GM18858 (cell line): ENCODE data around the gene RADX.

Source experiments
- ATAC-seq: cut with Tn5 transposase; IDR thresholded peaks from one replicate; pipeline ENCODE4 v1.9.1; 2021; ENCODE audit not compliant: unreplicated experiment

Gene RADX

DNA sequence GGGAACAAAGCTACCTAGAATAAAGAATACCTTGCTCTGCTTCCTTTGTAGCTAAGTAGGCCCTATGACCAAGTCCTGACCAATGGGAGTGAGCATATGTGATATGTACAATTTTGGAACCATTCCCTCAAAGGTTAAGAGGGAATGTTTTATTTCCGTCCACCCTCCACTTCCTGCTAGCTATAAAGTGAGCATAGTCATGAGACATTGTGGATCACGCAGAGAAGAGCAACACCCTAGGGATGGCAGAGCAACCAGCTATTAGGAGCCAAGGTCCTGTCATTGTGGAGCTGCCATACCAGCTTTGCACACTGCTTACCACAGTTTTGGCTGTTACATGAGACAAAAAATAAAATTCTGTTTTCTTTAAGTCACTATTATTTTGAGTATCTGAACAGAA, 68.9 kb downstream of the RADX start:
- ATAC-seq, result no peak

- no peak for ATAC-seq
Observed at GRCh38 chrX:106684207-106684606, 72.4 kb downstream of the RADX start.

DNA sequence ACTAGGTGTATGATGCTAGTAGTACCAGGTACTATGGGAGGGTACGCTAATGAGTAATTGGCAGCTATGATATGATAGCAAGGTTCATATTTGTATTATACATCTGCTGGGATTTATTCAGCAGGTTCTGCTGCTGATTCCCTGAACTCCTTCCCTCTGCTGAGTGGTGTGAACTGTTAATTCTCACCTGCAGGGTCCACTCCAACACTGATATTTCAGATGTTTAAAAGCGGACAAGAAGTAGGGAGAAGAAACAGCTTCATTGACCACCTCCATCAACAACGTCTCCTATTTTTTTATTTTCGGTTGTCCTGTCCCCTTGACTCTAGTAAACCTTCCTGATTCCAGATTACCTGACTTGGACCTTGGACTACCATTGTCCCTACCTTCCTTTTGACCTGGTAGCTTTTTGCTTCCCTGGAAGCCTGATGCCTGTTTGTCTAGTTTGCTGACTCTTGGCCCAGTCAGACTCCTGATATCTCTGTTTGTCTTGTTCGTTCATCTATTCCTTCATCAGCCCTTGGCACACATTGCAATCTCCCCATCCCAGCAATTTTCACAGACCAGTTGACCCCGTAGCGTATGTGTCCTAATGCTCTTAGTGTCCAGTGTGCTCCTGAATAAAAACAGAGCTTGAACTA, 80.8 kb downstream of the RADX start:
- no peak for ATAC-seq

DNA sequence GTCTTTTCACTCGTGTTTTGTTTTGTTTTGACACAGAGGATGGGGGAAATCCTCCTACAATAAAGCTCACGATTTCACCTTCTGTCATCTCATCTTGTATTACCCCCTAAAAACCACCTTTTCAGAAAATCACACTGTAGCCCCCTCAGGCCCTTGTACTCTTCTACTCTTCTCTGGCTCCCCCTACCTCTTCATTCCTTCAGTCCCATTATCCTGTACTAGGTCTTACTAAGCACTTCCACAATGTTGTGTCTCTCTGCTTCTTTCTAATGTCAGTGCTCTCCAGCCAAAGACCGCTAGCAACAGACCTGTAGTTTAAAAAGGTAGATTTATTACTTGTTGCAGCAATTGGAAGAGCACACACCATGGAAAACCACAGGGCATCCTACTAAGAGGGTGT, 84.7 kb downstream of the RADX start:
- no peak for ATAC-seq

DNA sequence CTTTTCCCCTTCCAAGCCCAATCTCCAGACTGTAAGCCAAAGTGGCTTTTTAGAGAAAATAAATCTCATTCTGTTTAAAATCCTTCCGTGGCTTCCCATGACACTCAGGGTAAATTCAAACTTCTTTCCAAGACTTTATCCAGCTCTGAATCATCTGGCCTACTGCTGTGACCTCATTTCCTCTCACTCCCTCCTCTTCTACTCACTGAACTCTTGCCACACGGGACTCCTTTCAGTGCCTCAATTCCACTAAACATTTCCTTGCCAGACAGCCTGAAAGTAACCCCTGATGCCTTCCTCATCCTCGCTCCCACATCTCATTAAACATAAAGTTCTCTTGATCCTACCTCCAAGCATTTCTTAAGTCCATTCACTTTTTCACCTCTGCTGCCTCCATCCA, 86.9 kb downstream of the RADX start:
- ATAC-seq, result no peak

DNA sequence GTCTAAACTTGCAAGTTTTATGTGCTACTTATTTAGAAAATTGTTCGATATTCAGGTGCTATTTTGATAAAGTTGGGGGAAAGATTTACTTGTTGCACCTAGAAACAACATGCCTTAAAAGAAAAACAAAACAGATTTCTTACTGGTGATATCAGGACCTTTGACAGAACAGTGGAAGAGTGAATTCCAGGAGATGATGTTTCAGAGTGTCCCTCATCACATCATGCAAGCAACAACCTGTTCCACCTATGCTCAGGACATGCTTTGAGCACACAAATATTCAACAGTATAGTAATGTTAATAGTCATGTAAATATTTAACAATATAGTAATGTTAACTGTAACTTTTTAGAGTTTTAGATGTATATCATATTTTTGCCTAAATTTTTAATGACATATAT, 90.9 kb downstream of the RADX start:
- no peak for ATAC-seq

DNA sequence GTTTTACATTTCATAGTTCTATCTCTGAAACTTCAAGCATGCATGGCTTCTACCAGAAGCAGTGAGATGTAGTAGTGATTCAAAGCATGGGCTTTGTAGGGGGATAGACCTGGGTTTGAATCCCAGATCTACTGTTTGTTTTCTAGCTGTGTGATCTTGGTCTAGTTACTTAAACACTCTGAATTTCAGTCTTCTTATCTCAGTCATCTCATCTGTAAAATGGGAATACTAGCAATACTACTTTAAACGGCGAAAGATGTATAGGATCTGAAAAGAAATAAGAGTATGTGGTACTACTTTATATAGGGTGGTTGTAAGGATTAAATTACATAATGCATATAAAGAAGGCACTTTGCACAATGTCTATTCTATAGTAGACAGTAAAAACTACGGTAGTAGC, 94.7 kb downstream of the RADX start:
- no peak for ATAC-seq

- no peak for ATAC-seq
Observed at GRCh38 chrX:106707771-106708454, 96.1 kb downstream of the RADX start.

DNA sequence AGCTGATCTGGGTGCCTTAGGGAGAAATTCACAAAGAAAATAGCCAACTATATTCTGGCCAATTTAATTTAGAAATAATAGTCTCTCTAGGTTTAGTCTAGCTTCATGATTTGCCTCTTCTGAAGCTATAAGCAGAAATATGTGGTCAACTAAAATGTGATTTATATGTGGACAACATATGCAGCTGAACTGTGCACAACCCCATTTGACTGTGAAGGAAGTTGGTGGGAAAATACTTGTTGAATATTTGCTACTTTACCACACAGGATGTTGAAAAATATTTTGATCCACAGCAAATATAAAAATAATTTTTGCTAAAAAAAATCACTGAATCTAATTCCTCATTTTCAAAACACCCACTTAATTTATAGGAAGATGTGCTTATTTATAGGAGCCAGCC, 99.0 kb downstream of the RADX start:
- ATAC-seq, result no peak

DNA sequence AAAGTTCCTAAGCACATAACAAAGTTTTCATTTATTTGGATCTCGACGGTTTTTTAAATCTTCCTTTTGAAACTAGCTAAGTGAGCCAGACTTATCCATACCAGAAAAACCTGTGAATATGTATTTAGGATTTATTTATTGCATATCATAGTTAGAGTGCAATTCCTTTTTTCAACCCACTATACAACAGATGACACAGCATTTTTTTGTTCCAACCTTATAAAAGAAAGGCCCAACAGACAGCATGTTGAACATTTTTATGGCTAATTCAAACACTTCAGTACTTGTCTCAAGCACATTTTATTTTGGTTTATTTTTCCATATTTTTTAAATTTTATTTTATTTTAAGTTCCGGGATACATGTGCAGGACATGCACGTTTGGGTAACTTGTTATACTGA, 99.6 kb downstream of the RADX start:
- no peak for ATAC-seq

- ATAC-seq, result no peak
Observed at GRCh38 chrX:106716004-106716403, 104.2 kb downstream of the RADX start.

GRCh38 chrX:106716463-106716862, 104.7 kb downstream of the RADX start:
- no peak for ATAC-seq

GRCh38 chrX:106718709-106719108, 106.9 kb downstream of the RADX start:
- ATAC-seq, result no peak

DNA sequence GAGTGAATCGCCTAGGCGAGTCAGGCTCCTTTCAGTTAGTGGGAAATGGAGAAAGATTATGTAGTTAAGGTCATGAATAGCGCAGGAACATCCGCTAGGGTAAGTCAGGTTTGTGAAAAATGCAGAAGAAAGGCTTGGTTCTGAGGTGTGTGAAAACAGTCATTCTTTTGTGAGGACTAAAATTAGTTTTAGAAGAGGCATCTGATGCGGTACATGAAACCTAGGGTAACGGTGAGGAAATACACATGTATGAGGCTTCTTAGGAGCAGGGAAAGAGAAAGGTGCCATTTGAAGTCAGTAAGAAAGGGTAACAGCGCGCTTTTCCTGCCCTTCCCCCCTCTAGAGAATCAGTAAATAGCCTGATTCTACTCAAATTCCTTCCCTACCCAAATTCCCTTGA, 114.2 kb downstream of the RADX start:
- ATAC-seq, result no peak

DNA sequence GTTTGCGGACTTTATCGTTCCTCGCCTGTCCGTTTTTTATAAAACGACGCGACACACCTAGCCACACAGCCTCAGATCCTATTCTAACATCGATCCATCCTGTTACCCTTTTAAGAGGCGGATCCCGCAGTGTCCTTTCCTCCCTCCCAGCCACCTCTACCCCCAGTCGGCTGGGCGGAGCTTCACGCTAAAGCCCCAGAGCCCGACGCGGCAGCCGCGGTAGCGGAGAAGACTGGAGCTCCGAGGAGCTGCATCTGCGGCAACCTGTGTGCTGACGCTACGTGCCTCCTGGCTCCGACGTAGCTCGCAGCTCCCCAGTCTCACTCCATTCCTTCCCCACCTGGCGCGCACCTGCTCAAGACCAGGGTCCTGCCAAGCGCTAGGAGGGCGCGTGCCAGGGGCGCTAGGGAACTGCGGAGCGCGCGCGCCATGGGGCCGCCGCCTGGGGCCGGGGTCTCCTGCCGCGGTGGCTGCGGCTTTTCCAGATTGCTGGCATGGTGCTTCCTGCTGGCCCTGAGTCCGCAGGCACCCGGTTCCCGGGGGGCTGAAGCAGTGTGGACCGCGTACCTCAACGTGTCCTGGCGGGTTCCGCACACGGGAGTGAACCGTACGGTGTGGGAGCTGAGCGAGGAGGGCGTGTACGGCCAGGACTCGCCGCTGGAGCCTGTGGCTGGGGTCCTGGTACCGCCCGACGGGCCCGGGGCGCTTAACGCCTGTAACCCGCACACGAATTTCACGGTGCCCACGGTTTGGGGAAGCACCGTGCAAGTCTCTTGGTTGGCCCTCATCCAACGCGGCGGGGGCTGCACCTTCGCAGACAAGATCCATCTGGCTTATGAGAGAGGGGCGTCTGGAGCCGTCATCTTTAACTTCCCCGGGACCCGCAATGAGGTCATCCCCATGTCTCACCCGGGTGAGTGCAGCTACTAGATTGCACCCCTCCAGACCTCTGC, 115.0 kb downstream of the RADX start, which contains the start of gene RNF128:
RNF128 (plus strand) TSS at position 217 of the 953 bp plus-strand sequence; CDS start at position 430, 213 bp downstream.
- no peak for ATAC-seq

GRCh38 chrX:106728337-106728736, 116.6 kb downstream of the RADX start:
- no peak for ATAC-seq
